Measurements from ENCODE around the gene ATF6B. TPM values are rescaled to one million over a fixed set of nuclear protein-coding genes. Genes with fewer than 3 reads are reported as not detected.
"Not testable (repeated sequence)": the region's sequence is repeated elsewhere in the genome, so short reads cannot be mapped to it uniquely, and the experiment has no call there.

Gene ATF6B
- total and polyA plus RNA-seq, 2 experiments from 2014 or later = 37.9 to 43.7 TPM

GRCh38 chr6:32147401-32148132 is 19.5 kb upstream of the ATF6B start:
- no peak overlapping the region for H2AFZ ChIP-seq

GRCh38 chr6:32146687-32147086 is 18.6 kb upstream of the ATF6B start:
- H3K4me3 ChIP-seq = no peak overlapping the region
- no peaks in the 10 kb centered on the region for H3K4me1 ChIP-seq (ENCODE audit: insufficient read depth)
- H3K27ac ChIP-seq = no peak overlapping the region
- no peaks in the 10 kb centered on the region for H3K36me3 ChIP-seq (replicated peaks; ENCODE audit: insufficient read depth, low read depth)
- no peak overlapping the region for H3K4me2 ChIP-seq
- H3K9me3 ChIP-seq (ENCODE audit: low read depth) = no peaks in the 10 kb centered on the region
- no peaks in the 10 kb centered on the region for H3K9me2 ChIP-seq (replicated peaks; ENCODE audit: insufficient read depth)
- peaks cover 26% of the 10 kb centered on the region for H3K27me3 ChIP-seq
- H2AFZ ChIP-seq = no peak overlapping the region
- WGBS (ENCODE audit: low lambda C conversion rate, missing lambda C conversion rate) = 43% methylated on average over 4 of the region's 4 CpGs
- no peak for TF ChIP-seq EZH2phosphoT487 (IDR thresholded peaks at IDR 0.05; ENCODE audit: low read depth, severe bottlenecking, unreplicated experiment)
- TF ChIP-seq EZH2 (IDR thresholded peaks at IDR 0.05; ENCODE audit: borderline replicate concordance) = no peak
- no peak for TF ChIP-seq CTCF (IDR thresholded peaks at IDR 0.05; ENCODE audit: poor library complexity)
- no peak for DNase-seq (ENCODE audit: low spot score)
- H4K20me1 ChIP-seq (ENCODE audit: insufficient read depth, poor library complexity, severe bottlenecking) = no peaks in the 10 kb centered on the region
- H3K79me2 ChIP-seq = no peaks in the 10 kb centered on the region

More at GRCh38 chr6:32147401-32148132, 19.5 kb upstream of the ATF6B start:
- no peak for DNase-seq (ENCODE audit: low spot score)
- WGBS (ENCODE audit: low lambda C conversion rate, missing lambda C conversion rate) = 98% methylated on average over 4 of the region's 4 CpGs
- Histone ChIP-seq H4K20me1 (ENCODE audit: insufficient read depth, poor library complexity, severe bottlenecking) (no peaks in the 10 kb centered on the region), H3K36me3 (replicated peaks; ENCODE audit: insufficient read depth, low read depth) (no peaks in the 10 kb centered on the region), H3K79me2 (no peaks in the 10 kb centered on the region), H3K4me1 (ENCODE audit: insufficient read depth) (peaks cover 8% of the 10 kb centered on the region), H3K9me3 (ENCODE audit: low read depth) (no peaks in the 10 kb centered on the region), H3K27me3 (peaks cover 26% of the 10 kb centered on the region), H3K27ac (no peak overlapping the region), H3K9me2 (replicated peaks; ENCODE audit: insufficient read depth) (no peaks in the 10 kb centered on the region), H3K4me2 (peak overlapping the region; percentile 66), H3K4me3 (no peak overlapping the region)
- no peak for TF ChIP-seq EZH2phosphoT487 (IDR thresholded peaks at IDR 0.05; ENCODE audit: low read depth, severe bottlenecking, unreplicated experiment)
- no peak for TF ChIP-seq CTCF (IDR thresholded peaks at IDR 0.05; ENCODE audit: poor library complexity)
- no peak for TF ChIP-seq EZH2 (IDR thresholded peaks at IDR 0.05; ENCODE audit: borderline replicate concordance)

- H3K4me3 ChIP-seq = no peak overlapping the region
- H3K9me2 ChIP-seq (replicated peaks; ENCODE audit: insufficient read depth) = no peaks in the 10 kb centered on the region
- no peaks in the 10 kb centered on the region for H3K9me3 ChIP-seq (ENCODE audit: low read depth)
- H3K27me3 ChIP-seq = peaks cover 24% of the 10 kb centered on the region
- 25% methylated on average over 1 of the region's 1 CpG for WGBS (ENCODE audit: low lambda C conversion rate, missing lambda C conversion rate)
- DNase-seq (ENCODE audit: low spot score) = peak; percentile 11
- H2AFZ ChIP-seq = no peak overlapping the region
- H3K4me1 ChIP-seq (ENCODE audit: insufficient read depth) = peaks cover 1% of the 10 kb centered on the region
- H3K79me2 ChIP-seq = no peaks in the 10 kb centered on the region
- no peaks in the 10 kb centered on the region for H4K20me1 ChIP-seq (ENCODE audit: insufficient read depth, poor library complexity, severe bottlenecking)
- no peak overlapping the region for H3K27ac ChIP-seq
- H3K4me2 ChIP-seq = no peak overlapping the region
- TF ChIP-seq EZH2phosphoT487 (IDR thresholded peaks at IDR 0.05; ENCODE audit: low read depth, severe bottlenecking, unreplicated experiment) (no peak), CTCF (IDR thresholded peaks at IDR 0.05; ENCODE audit: poor library complexity) (no peak), EZH2 (IDR thresholded peaks at IDR 0.05; ENCODE audit: borderline replicate concordance) (no peak)
- H3K36me3 ChIP-seq (replicated peaks; ENCODE audit: insufficient read depth, low read depth) = no peaks in the 10 kb centered on the region
Observed at GRCh38 chr6:32146287-32146686, 18.2 kb upstream of the ATF6B start.

- H3K9me2 ChIP-seq (replicated peaks; ENCODE audit: insufficient read depth); DNase-seq (ENCODE audit: low spot score); H2AFZ ChIP-seq; H3K9me3 ChIP-seq (ENCODE audit: low read depth); H3K36me3 ChIP-seq (replicated peaks; ENCODE audit: insufficient read depth, low read depth); H3K4me2 ChIP-seq; H4K20me1 ChIP-seq (ENCODE audit: insufficient read depth, poor library complexity, severe bottlenecking); H3K4me3 ChIP-seq; H3K79me2 ChIP-seq: not testable (repeated sequence)
- peaks cover 13% of the 10 kb centered on the region for H3K27me3 ChIP-seq
- peak overlapping the region; percentile 55 for H3K27ac ChIP-seq
- 74% methylated on average over 7 of the region's 7 CpGs for WGBS (ENCODE audit: low lambda C conversion rate, missing lambda C conversion rate)
- peaks cover 12% of the 10 kb centered on the region for H3K4me1 ChIP-seq (ENCODE audit: insufficient read depth)
Observed at GRCh38 chr6:32144238-32144637, 16.2 kb upstream of the ATF6B start.
